Spleen (tissue), 11 donors: Measurements from ENCODE around the gene RSPH1. TPM values are rescaled to one million over a fixed set of nuclear protein-coding genes. Genes with fewer than 3 reads are reported as not detected.
A peak's percentile ranks its signal among the peaks of the same experiment; 100 is the strongest.

Source experiments
- DNase-seq: peaks from one replicate; pipeline ENCODE4 v3.0.0-alpha.2; 2020
- H3K27ac ChIP-seq, 8 donors: fragments of 200-600 bp; sonication (generic) in 7 of 8; 1 replicate in 4 of 8; 2 replicates in 4 of 8; pipeline versions ENCODE4 v1.5.0 to v1.8.0; 2016 to 2021; ENCODE audit warnings: inconsistent platforms in 4 of 8, mild to moderate bottlenecking in 4 of 8, moderate library complexity in 1 of 8
- H3K27me3 ChIP-seq, 7 donors: fragments of 200-600 bp; sonication (generic) in 6 of 7; replicated peaks in 1 of 7; 1 replicate in 4 of 7; 2 replicates in 3 of 7; pipeline versions ENCODE4 v1.5.0 to v1.8.0; 2016 to 2021; ENCODE audit warnings: inconsistent platforms in 3 of 7, mild to moderate bottlenecking in 1 of 7
- H3K36me3 ChIP-seq, 6 donors: fragments of 200-600 bp; sonication (generic) in 5 of 6; 1 replicate in 4 of 6; 2 replicates in 2 of 6; pipeline versions ENCODE4 v1.5.0 to v1.8.0; 2016 to 2021; ENCODE audit warnings: inconsistent platforms in 2 of 6
- H3K4me1 ChIP-seq, 6 donors: fragments of 200-600 bp; sonication (generic) in 5 of 6; 1 replicate in 3 of 6; 2 replicates in 3 of 6; pipeline versions ENCODE4 v1.5.0 to v1.8.0; 2016 to 2021; ENCODE audit warnings: inconsistent platforms in 3 of 6
- H3K4me3 ChIP-seq, 8 donors: fragments of 200-600 bp; sonication (generic) in 7 of 8; 1 replicate in 4 of 8; 2 replicates in 4 of 8; pipeline versions ENCODE4 v1.5.0 to v1.8.0; 2016 to 2021; ENCODE audit warnings: inconsistent platforms in 4 of 8, mild to moderate bottlenecking in 4 of 8, moderate library complexity in 2 of 8
- H3K9me3 ChIP-seq, 8 donors: fragments of 200-600 bp; sonication (generic) in 7 of 8; 1 replicate in 4 of 8; 2 replicates in 4 of 8; pipeline versions ENCODE4 v1.5.0 to v1.8.0; 2016 to 2021; ENCODE audit warnings: inconsistent platforms in 4 of 8
- POLR2A ChIP-seq, 3 donors: fragments of 450-650 bp; IDR thresholded peaks; one replicate each; pipeline ENCODE4 v1.5.1; 2017; ENCODE audit warnings: antibody characterized with exemption in 3 of 3, mild to moderate bottlenecking in 1 of 3
- POLR2AphosphoS5 ChIP-seq, 3 donors: sonication (generic); formaldehyde crosslinking; IDR thresholded peaks; one replicate each; pipeline ENCODE4 v1.5.1; 2017; ENCODE audit warnings: antibody characterized with exemption in 3 of 3
- WGBS, 5 donors: extraction: QIAGEN DNeasy Blood & Tissue Kit in 3 of 5; methylation state at CpG; one replicate each; pipeline versions ENCODE4 v1.1.5 to v1.1.7; 2013 to 2018; 5-methylcytosine and 5-hydroxymethylcytosine counted together
- intact Hi-C: fragments of 100-400 bp; cut with DNase I; formaldehyde crosslinking; loops from one replicate; pipeline ENCODE4 v1.15.0; 2023; ENCODE audit warnings: low total_unique reads
- polyA plus RNA-seq, 3 donors: library from polyadenylated mRNA; stranded (reverse); fragments of 200-250 nt; gene quantifications; one replicate each; pipeline ENCODE4 v1.2.1, GENCODE V29; 2013
- total RNA-seq, 7 donors: library from RNA; depleted of rRNA in 3 of 7; stranded (reverse); fragments of >200 nt in 3 of 7; fragmentation: NEBNext Ultra II Directional in 4 of 7; extraction: Animal tissue kit (Norgen Biotek cat#: 25700) in 4 of 7; gene quantifications; one replicate each; pipeline versions ENCODE4 v1.1.0 to v1.2.1, GENCODE V29; 2016 to 2021
- TF ChIP-seq, protein P1 (sequence below), 11 experiments: fragments of 200-600 bp in 7 of 11; fragments of 450-650 bp in 4 of 11; sonication (generic) in 4 of 11; IDR thresholded peaks in 8 of 11; conservative IDR thresholded peaks in 3 of 11; 1 replicate in 7 of 11; 2 replicates in 4 of 11; pipeline versions ENCODE4 v1.4.0 to v1.8.0; 2016 to 2021; ENCODE audit warnings: antibody characterized with exemption in 11 of 11, inconsistent platforms in 4 of 11, mild to moderate bottlenecking in 1 of 11
- donor health status: healthy with polysubstance abuse.
- donor health status: DM: no; HTN: no; CAD: no; lungs with moderate emphysema.
- donor health status: DM: no; HTN: no; CAD: no.
- donor health status: Bipolar disorder and iron deficiency.
- donor health status: healthy.
- donor health status: DM: no; HTN: no; CAD: no.
- donor health status: DM: yes; HTN: yes; CAD: no.

RSPH1 gene
- total and polyA plus RNA-seq, 10 donors: 0.10 to 0.35 (median 0.26) TPM; not detected in 5

DNA sequence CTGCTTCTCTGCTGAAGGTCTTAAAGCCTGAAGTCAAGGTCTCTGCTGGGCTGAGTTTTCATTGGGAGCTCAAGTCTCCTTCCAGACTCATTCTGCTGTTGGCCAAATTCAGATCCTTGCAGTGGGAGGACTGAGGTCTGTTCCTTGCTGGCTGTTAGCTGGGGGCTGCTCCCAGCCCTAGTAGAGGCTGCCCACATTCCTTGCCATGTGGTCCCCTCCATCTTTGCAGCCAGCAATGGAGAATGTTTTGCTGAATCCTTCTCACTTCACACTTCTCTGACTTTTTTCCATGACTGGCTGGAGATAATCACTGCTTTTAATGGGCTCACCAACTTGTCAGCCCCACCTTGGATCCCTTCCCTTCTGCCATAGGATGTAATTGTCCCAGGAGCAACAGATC, 59.1 kb downstream of the RSPH1 start:
- DNase-seq: peak; percentile 32
- Histone ChIP-seq H3K36me3 (peaks cover 0 to 64% (median 10%) of the 10 kb centered on the region in 6 donors), H3K27me3 (peaks cover 0 to 46% (median 3%) of the 10 kb centered on the region in 7 donors), H3K27ac (no peak overlapping the region), H3K4me3 (no peak overlapping the region), H3K9me3 (peaks cover 0 to 28% (median 14%) of the 10 kb centered on the region in 8 donors), H3K4me1 (no peaks in the 10 kb centered on the region)
- intact Hi-C loops: no loop called here
- TF ChIP-seq POLR2A (IDR thresholded peaks at IDR 0.05): no peak
- TF ChIP-seq, protein P1, sequence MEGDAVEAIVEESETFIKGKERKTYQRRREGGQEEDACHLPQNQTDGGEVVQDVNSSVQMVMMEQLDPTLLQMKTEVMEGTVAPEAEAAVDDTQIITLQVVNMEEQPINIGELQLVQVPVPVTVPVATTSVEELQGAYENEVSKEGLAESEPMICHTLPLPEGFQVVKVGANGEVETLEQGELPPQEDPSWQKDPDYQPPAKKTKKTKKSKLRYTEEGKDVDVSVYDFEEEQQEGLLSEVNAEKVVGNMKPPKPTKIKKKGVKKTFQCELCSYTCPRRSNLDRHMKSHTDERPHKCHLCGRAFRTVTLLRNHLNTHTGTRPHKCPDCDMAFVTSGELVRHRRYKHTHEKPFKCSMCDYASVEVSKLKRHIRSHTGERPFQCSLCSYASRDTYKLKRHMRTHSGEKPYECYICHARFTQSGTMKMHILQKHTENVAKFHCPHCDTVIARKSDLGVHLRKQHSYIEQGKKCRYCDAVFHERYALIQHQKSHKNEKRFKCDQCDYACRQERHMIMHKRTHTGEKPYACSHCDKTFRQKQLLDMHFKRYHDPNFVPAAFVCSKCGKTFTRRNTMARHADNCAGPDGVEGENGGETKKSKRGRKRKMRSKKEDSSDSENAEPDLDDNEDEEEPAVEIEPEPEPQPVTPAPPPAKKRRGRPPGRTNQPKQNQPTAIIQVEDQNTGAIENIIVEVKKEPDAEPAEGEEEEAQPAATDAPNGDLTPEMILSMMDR (IDR thresholded peaks at IDR 0.05 in 8 of 11, conservative IDR thresholded peaks at IDR 0.05 in 3 of 11): no peak
- no peak for TF ChIP-seq POLR2AphosphoS5 (IDR thresholded peaks at IDR 0.05)

DNA sequence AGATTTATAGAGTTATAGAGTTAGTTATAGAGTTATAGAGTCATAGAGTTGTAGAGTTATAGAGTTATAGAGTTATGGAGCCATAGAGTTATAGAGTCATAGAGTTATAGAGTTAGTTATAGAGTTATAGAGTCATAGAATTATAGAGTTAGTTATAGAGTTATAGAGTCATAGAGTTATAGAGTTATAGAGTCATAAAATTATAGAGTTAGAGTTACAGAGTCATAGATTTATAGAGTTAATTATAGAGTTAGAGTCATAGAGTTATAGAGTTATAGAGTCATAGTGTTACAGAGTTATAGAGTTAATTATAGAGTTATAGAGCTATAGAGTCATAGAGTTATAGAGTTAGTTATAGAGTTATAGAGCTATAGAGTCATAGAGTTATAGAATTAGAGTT, 60.2 kb downstream of the RSPH1 start:
- Histone ChIP-seq H3K9me3 (peaks cover 0 to 30% (median 16%) of the 10 kb centered on the region in 8 donors), H3K4me3 (no peak overlapping the region), H3K27ac (no peak overlapping the region), H3K27me3 (peaks cover 0 to 57% (median 7%) of the 10 kb centered on the region in 7 donors), H3K36me3 (peaks cover 0 to 65% (median 11%) of the 10 kb centered on the region in 6 donors), H3K4me1 (no peaks in the 10 kb centered on the region)
- no peak for DNase-seq
- no peak for TF ChIP-seq POLR2A (IDR thresholded peaks at IDR 0.05)
- intact Hi-C loops: no loop called here

DNA sequence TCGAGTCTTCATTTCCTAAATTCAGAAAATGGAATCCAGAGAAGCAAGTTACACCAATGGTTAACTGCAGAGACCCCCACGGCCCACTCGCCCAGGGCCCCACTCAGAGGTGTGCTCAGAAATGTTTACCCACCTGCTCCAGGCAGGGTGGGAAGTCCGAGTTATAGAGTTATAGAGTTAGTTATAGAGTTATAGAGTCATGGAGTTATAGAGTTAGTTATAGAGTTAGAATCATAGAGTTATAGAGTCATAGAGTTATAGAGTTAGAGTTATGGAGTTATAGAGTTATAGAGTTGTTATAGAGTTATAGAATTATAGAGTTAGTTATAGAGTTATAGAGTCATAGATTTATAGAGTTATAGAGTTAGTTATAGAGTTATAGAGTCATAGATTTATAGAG, 60.6 kb downstream of the RSPH1 start:
- peaks cover 0 to 61% (median 12%) of the 10 kb centered on the region in 7 donors for H3K27me3 ChIP-seq
- intact Hi-C loops: no loop called here
- WGBS, 5 donors: 74 to 84% (median 76%) methylated on average over 4 of the region's 4 CpGs

DNA sequence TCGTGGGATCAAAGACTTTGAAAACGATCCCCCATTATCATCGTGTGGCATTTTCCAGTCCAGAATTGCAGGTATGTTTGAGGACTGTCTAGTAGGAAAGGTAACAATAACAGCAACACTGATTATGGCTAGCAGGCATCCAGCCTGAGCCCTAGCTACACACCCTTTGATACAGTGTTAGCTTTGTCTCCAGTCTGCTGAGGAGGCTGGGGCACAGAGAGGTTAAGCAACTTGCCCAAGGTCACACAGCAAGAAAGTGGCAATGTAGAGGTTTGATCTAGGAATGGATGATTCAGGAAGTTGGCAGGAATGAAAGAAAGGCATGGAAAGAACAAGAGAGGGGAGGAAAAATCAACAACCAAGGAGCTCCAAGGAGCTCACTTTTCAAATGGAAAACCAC, 61.1 kb downstream of the RSPH1 start:
- Histone ChIP-seq H3K27ac (no peak overlapping the region), H3K4me1 (no peaks in the 10 kb centered on the region), H3K4me3 (no peak overlapping the region), H3K27me3 (peaks cover 0 to 67% (median 12%) of the 10 kb centered on the region in 7 donors), H3K9me3 (peaks cover 0 to 30% (median 16%) of the 10 kb centered on the region in 8 donors), H3K36me3 (peaks cover 0 to 72% (median 11%) of the 10 kb centered on the region in 6 donors)
- intact Hi-C loops: no loop called here
- DNase-seq: no peak
- 85 to 93% (median 87%) methylated on average over 3 of the region's 3 CpGs for WGBS, 5 donors
- TF ChIP-seq, protein P1 (IDR thresholded peaks at IDR 0.05 in 8 of 11, conservative IDR thresholded peaks at IDR 0.05 in 3 of 11): no peak
- TF ChIP-seq POLR2A (IDR thresholded peaks at IDR 0.05): no peak

More for the DNA sequence above, 60.6 kb downstream of the RSPH1 start:
- peak; percentile 17 for DNase-seq
- H3K4me3 ChIP-seq: no peak overlapping the region
- TF ChIP-seq, protein P1 (IDR thresholded peaks at IDR 0.05 in 8 of 11, conservative IDR thresholded peaks at IDR 0.05 in 3 of 11): no peak
- TF ChIP-seq POLR2A (IDR thresholded peaks at IDR 0.05): no peak
- TF ChIP-seq POLR2AphosphoS5 (IDR thresholded peaks at IDR 0.05): no peak
- H3K4me1 ChIP-seq: no peaks in the 10 kb centered on the region
- H3K27ac ChIP-seq: no peak overlapping the region
- peaks cover 0 to 69% (median 11%) of the 10 kb centered on the region in 6 donors for H3K36me3 ChIP-seq
- peaks cover 0 to 30% (median 16%) of the 10 kb centered on the region in 8 donors for H3K9me3 ChIP-seq
